ENCODE measurements around the gene CHRNE. TPM values are rescaled to one million over a fixed set of nuclear protein-coding genes. Genes with fewer than 3 reads are reported as not detected.

CHRNE gene
- total and polyA plus RNA-seq, 2 of the 13 experiments (the other 11 are each of a cell fraction or from before 2014, with no cell fraction given) = 0.53 to 0.59 TPM

GRCh38 chr17:4908711-4909496 lies 6.0 kb upstream of the CHRNE start (continued):
- TF ChIP-seq ZBTB10 (CRISPR knock-in tag; IDR thresholded peaks at IDR 0.05; ENCODE audit: borderline replicate concordance) (no peak), ZNF3 (CRISPR knock-in tag; IDR thresholded peaks at IDR 0.05) (peak; percentile 82), NONO (IDR thresholded peaks at IDR 0.05) (no peak), NONO (CRISPR knock-in tag; conservative IDR thresholded peaks at IDR 0.05) (peak; percentile 86), ATF4 (CRISPR knock-in tag; IDR thresholded peaks at IDR 0.05) (no peak), FOXJ3 (CRISPR knock-in tag; IDR thresholded peaks at IDR 0.05; ENCODE audit: borderline replicate concordance) (peak; percentile 28; the same call in 1 of the 2 replicates), HOXA3 (CRISPR knock-in tag; IDR thresholded peaks at IDR 0.05) (peak; percentile 27; the same call in 1 of the 2 replicates), KIAA2018 (CRISPR knock-in tag; IDR thresholded peaks at IDR 0.05; ENCODE audit: borderline replicate concordance) (no peak), HNRNPL (IDR thresholded peaks at IDR 0.05; ENCODE audit: low read depth, low read length) (0 out of 2 replicates have a peak, but pooled peaks have one; percentile 62), TBP (CRISPR knock-in tag; IDR thresholded peaks at IDR 0.05) (no peak), ZNF234 (CRISPR knock-in tag; conservative IDR thresholded peaks at IDR 0.05) (no peak), ZNF619 (CRISPR knock-in tag; IDR thresholded peaks at IDR 0.05) (0 out of 2 replicates have a peak, but pooled peaks have one; percentile 25), NFKB2 (CRISPR knock-in tag; IDR thresholded peaks at IDR 0.05; ENCODE audit: borderline replicate concordance) (0 out of 2 replicates have a peak, but pooled peaks have one; percentile 35), ZNF34 (CRISPR knock-in tag; IDR thresholded peaks at IDR 0.05; ENCODE audit: borderline replicate concordance) (no peak), ZFY (CRISPR knock-in tag; IDR thresholded peaks at IDR 0.05) (peak; percentile 60)
